ENCODE results near the gene NKD2.

GRCh38 chr5:994272-994607 lies 14.4 kb upstream of the NKD2 start:
- TF ChIP-seq POLR2AphosphoS5 (IDR thresholded peaks at IDR 0.05; ENCODE audit: low read depth, low read length) (no peak), TAF1 (IDR thresholded peaks at IDR 0.05; ENCODE audit: borderline replicate concordance, insufficient read depth, low read length) (no peak), FOXP2 (optimal IDR thresholded peaks at IDR 0.05; ENCODE audit: borderline replicate concordance, extremely low read depth, extremely low read length, insufficient read depth) (no peak), SIN3A (IDR thresholded peaks at IDR 0.05; ENCODE audit: borderline replicate concordance, insufficient read depth, low read length) (no peak), REST (IDR thresholded peaks at IDR 0.05; ENCODE audit: insufficient read depth in 1 of 2, low read depth in 2 of 2, low read length in 2 of 2) (no peak)

All from PFSK-1 (cell line).